Measurements from ENCODE around the gene ATRN.
"Not testable (repeated sequence)": the region's sequence is repeated elsewhere in the genome, so short reads cannot be mapped to it uniquely, and the experiment has no call there.

The ATRN gene

DNA sequence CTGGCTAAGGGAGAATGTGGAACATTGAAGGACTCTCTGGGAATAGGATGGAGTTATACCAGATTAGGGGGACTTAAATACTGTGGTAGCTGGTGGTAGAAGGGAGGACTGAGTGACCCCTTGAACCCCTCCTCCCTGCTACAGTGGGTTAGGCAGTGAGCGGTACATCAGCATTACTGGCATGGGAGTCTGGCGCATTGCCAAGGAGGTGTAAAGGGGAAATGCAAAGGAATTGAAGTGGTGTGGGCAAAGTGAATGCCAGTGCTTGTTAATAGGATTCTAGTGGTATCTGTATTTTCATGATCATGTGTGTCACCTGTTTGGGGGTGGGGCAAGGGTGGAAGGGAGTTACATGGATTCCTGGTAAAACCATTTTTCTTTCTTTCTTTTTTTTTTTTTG lies 132.3 kb downstream of the ATRN start:
- ChIA-PET CTCF (no interaction called here), POLR2A (no interaction called here)
- TF ChIP-seq CTBP1 (IDR thresholded peaks at IDR 0.05; ENCODE audit: borderline replicate concordance) (no peak), ARNT (IDR thresholded peaks at IDR 0.05) (no peak), L3MBTL2 (conservative IDR thresholded peaks at IDR 0.05) (no peak), SP1 (IDR thresholded peaks at IDR 0.05) (no peak), ZNF384 (IDR thresholded peaks at IDR 0.05) (no peak), NFRKB (IDR thresholded peaks at IDR 0.05) (no peak), BHLHE40 (IDR thresholded peaks at IDR 0.05; ENCODE audit: borderline replicate concordance) (no peak), FOXK2 (IDR thresholded peaks at IDR 0.05) (no peak), SUZ12 (IDR thresholded peaks at IDR 0.05) (no peak), TARDBP (IDR thresholded peaks at IDR 0.05) (no peak), LEF1 (IDR thresholded peaks at IDR 0.05; ENCODE audit: borderline replicate concordance) (no peak), FOXM1 (IDR thresholded peaks at IDR 0.05; ENCODE audit: borderline replicate concordance) (no peak), FOXA1 (IDR thresholded peaks at IDR 0.05) (no peak), ELF4 (IDR thresholded peaks at IDR 0.05) (no peak), HDGF (IDR thresholded peaks at IDR 0.05; ENCODE audit: borderline replicate concordance) (no peak)
- TF ChIP-seq, protein P1, sequence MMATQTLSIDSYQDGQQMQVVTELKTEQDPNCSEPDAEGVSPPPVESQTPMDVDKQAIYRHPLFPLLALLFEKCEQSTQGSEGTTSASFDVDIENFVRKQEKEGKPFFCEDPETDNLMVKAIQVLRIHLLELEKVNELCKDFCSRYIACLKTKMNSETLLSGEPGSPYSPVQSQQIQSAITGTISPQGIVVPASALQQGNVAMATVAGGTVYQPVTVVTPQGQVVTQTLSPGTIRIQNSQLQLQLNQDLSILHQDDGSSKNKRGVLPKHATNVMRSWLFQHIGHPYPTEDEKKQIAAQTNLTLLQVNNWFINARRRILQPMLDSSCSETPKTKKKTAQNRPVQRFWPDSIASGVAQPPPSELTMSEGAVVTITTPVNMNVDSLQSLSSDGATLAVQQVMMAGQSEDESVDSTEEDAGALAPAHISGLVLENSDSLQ (IDR thresholded peaks at IDR 0.05): no peak
- DNase-seq (ENCODE audit: extremely low spot score): no peak

DNA sequence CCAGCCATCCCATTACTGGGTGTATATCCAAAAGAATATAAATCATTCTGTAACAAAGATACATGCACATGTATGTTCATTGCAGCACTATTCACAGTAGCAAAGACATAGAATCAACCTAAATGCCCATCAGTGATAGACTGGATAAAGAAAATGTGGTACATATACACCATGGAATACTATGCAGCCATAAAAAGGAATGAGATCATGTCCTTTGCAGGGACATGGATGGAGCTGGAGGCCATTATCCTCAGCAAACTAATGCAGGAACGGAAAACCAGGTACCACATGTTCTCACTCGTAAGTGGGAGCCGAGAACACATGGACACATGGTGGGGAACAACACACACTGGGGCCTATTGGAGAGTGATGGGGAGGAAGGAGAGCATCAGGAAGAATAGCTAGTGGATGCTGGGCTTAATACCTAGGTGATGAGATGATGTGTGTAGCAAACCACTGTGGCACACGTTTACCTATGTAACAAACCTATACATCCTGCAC lies 134.6 kb downstream of the ATRN start:
- DNase-seq (ENCODE audit: extremely low spot score); POLR2A ChIA-PET; CTCF ChIA-PET: not testable (repeated sequence)

DNA sequence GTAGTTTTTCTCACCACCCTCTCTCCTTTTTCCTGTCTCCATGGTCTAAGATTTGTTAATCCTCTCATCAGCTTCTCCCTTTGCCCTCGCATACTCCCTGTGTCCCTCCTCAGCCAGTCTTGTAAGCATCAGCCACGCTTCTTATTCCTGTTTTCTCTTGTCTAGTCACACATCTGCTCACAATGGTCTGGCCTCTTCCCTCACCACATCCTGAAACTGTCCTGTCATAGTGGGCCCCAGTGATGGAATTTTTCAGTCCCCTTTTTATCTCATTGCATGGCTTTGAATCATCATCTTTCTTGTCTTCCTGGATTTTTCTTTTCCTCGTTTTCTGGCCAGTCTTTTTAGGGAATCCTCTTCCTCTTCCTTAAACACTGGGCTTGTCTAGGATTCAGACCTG lies 135.2 kb downstream of the ATRN start:
- TF ChIP-seq TARDBP (IDR thresholded peaks at IDR 0.05) (no peak), ELF4 (IDR thresholded peaks at IDR 0.05) (no peak), ZNF384 (IDR thresholded peaks at IDR 0.05) (no peak), LEF1 (IDR thresholded peaks at IDR 0.05; ENCODE audit: borderline replicate concordance) (no peak), ARNT (IDR thresholded peaks at IDR 0.05) (no peak), BHLHE40 (IDR thresholded peaks at IDR 0.05; ENCODE audit: borderline replicate concordance) (no peak), SP1 (IDR thresholded peaks at IDR 0.05) (no peak), FOXM1 (IDR thresholded peaks at IDR 0.05; ENCODE audit: borderline replicate concordance) (no peak), FOXK2 (IDR thresholded peaks at IDR 0.05) (no peak), NFRKB (IDR thresholded peaks at IDR 0.05) (no peak), CTBP1 (IDR thresholded peaks at IDR 0.05; ENCODE audit: borderline replicate concordance) (no peak), HDGF (IDR thresholded peaks at IDR 0.05; ENCODE audit: borderline replicate concordance) (no peak), FOXA1 (IDR thresholded peaks at IDR 0.05) (no peak), L3MBTL2 (conservative IDR thresholded peaks at IDR 0.05) (no peak), SUZ12 (IDR thresholded peaks at IDR 0.05) (no peak)
- TF ChIP-seq, protein P1 (IDR thresholded peaks at IDR 0.05): no peak
- ChIA-PET CTCF (no interaction called here), POLR2A (no interaction called here)
- no peak for DNase-seq (ENCODE audit: extremely low spot score)

DNA sequence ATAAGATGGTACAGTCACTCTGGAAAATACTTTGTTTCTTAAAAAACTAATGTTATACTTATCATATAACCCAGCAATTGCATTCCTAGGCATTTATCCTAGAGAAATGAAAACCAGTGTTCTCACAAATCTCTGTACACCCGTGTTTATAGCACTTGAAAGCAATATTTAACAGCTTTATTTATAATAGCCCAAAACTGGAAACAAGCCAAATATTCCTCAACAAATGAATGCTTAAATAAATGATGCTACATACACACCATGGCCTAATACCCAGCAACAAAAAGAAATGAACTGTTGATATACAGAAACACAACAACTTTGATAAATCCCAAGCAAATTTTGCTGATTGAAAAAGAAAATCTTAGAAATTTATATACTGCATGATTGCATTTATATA lies 141.1 kb downstream of the ATRN start:
- POLR2A ChIA-PET: no interaction called here
- no peak for TF ChIP-seq LEF1 (IDR thresholded peaks at IDR 0.05; ENCODE audit: borderline replicate concordance)
- TF ChIP-seq TARDBP (IDR thresholded peaks at IDR 0.05): no peak
- TF ChIP-seq, protein P1 (IDR thresholded peaks at IDR 0.05): no peak
- no peak for TF ChIP-seq ZNF384 (IDR thresholded peaks at IDR 0.05)
- no peak for TF ChIP-seq NFRKB (IDR thresholded peaks at IDR 0.05)
- TF ChIP-seq SUZ12 (IDR thresholded peaks at IDR 0.05): no peak
- TF ChIP-seq L3MBTL2 (conservative IDR thresholded peaks at IDR 0.05): no peak
- no peak for TF ChIP-seq FOXM1 (IDR thresholded peaks at IDR 0.05; ENCODE audit: borderline replicate concordance)
- TF ChIP-seq ARNT (IDR thresholded peaks at IDR 0.05): no peak
- CTCF ChIA-PET: no interaction called here
- DNase-seq (ENCODE audit: extremely low spot score): no peak

DNA sequence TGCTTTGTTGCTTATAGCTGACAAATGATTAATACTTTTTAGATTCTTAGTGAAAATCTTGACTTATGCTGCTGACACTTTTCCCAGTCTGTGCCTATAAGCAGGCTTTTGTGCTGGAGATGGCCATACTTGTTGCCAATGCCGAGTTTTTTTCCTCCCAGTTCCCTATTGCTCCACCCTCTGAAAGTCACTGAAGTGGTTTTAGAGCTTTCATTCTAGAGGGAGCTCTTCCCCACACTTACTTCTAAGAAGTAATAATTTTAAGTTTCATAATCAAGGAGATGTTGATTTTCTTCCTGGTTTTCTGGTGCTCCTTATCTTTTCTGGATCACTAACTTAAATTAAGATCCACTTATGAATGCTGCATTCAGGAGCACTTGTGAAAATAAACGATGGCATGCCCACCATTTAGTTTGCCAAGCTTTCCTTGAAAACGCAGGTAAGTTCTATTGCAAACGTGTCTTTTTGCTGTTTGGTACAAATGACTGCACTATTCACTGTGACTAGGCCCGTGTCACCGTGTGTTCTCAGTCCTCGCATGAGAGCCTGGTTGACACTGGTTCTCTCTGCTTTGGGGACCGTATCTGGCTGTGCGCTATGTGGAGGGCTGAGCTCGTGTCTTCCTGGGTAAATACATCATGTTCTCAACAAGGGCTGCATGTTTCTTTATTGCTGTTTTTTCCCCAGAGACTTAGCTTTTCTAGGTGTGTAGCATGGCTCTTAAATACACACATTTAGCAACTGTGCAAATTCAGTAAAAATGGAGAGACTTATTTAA lies 142.2 kb downstream of the ATRN start:
- POLR2A ChIA-PET: no interaction called here
- DNase-seq (ENCODE audit: extremely low spot score): no peak
- CTCF ChIA-PET: interaction anchor here (1.7 kb wide), 1 partner anchor 50 kb away, joined by 4 read pairs; no protein-coding TSS in a partner anchor
- TF ChIP-seq ARNT (IDR thresholded peaks at IDR 0.05) (no peak), FOXM1 (IDR thresholded peaks at IDR 0.05; ENCODE audit: borderline replicate concordance) (no peak), L3MBTL2 (conservative IDR thresholded peaks at IDR 0.05) (no peak), FOXK2 (IDR thresholded peaks at IDR 0.05) (no peak), TARDBP (IDR thresholded peaks at IDR 0.05) (no peak), FOXA1 (IDR thresholded peaks at IDR 0.05) (no peak)

DNA sequence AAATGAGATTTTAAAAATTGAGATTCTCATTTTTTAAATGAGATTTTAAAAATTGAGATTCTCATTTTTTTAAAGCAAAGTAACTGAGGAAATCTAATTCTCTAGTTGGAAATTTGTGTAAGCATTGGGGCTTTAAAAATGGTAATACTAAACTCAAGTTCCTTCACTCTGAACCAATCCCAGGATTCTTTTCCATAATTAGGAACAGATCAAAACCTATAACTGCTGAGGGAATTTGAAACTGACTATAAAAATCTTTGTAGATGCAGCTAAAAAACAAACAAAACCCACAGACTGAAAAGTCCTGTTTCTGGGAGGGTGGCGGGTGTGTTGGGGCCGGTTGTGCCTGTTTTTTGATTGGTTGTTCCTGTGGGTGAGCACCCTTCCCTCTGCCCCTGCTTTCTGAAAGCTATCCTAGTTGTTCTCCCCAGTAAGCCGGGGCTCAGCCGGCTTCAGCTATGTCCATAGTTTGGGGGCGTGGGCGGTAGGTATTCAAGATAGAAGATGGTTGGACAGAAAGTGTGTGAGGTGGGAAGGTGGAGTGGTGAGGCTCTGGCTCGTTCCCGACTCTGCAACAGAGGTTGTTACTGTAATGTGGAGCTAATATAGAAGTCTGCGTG lies 143.1 kb downstream of the ATRN start:
- ChIA-PET POLR2A (no interaction called here), CTCF (interaction anchor here (0.6 to 1.7 kb wide), 2 partner anchors 51 to 140 kb away, joined by 3 to 4 read pairs; no protein-coding TSS in a partner anchor)
- DNase-seq (ENCODE audit: extremely low spot score): no peak
- TF ChIP-seq SUZ12 (IDR thresholded peaks at IDR 0.05): no peak
- no peak for TF ChIP-seq LEF1 (IDR thresholded peaks at IDR 0.05; ENCODE audit: borderline replicate concordance)
- no peak for TF ChIP-seq ARNT (IDR thresholded peaks at IDR 0.05)
- no peak for TF ChIP-seq FOXK2 (IDR thresholded peaks at IDR 0.05)
- no peak for TF ChIP-seq NFRKB (IDR thresholded peaks at IDR 0.05)
- TF ChIP-seq CTBP1 (IDR thresholded peaks at IDR 0.05; ENCODE audit: borderline replicate concordance): no peak
- TF ChIP-seq BHLHE40 (IDR thresholded peaks at IDR 0.05; ENCODE audit: borderline replicate concordance): no peak
- no peak for TF ChIP-seq ZNF384 (IDR thresholded peaks at IDR 0.05)
- TF ChIP-seq FOXM1 (IDR thresholded peaks at IDR 0.05; ENCODE audit: borderline replicate concordance): no peak
- no peak for TF ChIP-seq HDGF (IDR thresholded peaks at IDR 0.05; ENCODE audit: borderline replicate concordance)
- TF ChIP-seq SP1 (IDR thresholded peaks at IDR 0.05): no peak
- no peak for TF ChIP-seq TARDBP (IDR thresholded peaks at IDR 0.05)
